GM21529 (cell line): Measurements from ENCODE around the gene PCCB.
"Not testable (repeated sequence)": the region's sequence is repeated elsewhere in the genome, so short reads cannot be mapped to it uniquely, and the experiment has no call there.

ENCODE experiments used
- ATAC-seq: cut with Tn5 transposase; IDR thresholded peaks from one replicate; pipeline ENCODE4 v1.9.1; 2021; ENCODE audit not compliant: unreplicated experiment

Gene PCCB

DNA sequence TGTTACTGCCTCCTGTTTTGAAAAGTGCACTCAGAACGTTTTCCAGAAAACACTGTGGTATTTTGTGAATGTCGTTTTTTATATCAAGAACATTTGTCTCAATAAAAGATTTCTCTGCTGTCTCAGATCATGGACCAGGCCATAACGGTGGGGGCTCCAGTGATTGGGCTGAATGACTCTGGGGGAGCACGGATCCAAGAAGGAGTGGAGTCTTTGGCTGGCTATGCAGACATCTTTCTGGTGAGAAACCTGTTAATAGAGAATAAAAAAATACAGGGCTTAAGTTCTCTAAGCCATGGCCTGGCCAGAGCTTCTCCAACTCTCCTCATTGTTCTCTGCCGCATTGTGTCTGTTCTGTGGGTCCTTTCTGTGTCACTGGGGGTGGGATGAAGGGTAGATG is 11.7 kb downstream of the PCCB start:
- no peak for ATAC-seq

DNA sequence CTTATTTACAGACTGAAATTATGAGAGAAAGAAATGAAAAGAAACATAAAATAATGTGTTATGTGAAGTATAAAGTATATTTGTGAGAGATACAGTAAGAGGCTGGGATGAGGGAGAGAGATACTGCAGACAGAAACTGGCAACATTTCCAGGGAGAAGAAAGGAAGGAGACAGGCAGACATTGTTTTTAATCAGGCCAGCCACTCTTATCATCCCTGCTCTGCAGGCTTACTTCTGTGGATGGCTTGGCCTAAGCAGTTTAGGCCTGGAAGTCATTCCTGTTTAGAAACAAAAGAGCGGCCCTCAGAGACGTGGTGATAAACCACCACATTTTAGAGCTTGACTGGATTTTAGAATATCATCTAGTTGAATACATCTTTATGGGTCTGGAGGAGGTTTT is 12.4 kb downstream of the PCCB start:
- ATAC-seq = no peak

DNA sequence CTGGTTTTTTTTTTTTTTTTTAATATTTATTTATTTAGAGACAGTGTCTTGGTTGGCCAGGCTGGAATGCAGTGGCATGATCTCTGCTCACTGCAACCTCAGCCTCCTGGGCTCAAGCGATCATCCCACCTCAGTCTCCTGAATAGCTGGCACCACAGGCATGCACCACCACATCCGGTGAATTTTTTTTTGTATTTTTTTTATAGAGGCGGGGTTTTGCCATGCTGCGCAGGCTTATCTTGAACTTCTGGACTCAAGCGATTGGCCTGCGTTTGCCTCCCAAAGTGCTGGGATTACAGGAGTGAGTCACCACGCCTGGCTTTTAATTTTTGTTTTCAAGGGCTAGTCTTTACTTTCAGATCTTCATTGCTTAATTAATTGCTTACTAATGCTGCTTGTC is 13.1 kb downstream of the PCCB start:
- no peak for ATAC-seq

DNA sequence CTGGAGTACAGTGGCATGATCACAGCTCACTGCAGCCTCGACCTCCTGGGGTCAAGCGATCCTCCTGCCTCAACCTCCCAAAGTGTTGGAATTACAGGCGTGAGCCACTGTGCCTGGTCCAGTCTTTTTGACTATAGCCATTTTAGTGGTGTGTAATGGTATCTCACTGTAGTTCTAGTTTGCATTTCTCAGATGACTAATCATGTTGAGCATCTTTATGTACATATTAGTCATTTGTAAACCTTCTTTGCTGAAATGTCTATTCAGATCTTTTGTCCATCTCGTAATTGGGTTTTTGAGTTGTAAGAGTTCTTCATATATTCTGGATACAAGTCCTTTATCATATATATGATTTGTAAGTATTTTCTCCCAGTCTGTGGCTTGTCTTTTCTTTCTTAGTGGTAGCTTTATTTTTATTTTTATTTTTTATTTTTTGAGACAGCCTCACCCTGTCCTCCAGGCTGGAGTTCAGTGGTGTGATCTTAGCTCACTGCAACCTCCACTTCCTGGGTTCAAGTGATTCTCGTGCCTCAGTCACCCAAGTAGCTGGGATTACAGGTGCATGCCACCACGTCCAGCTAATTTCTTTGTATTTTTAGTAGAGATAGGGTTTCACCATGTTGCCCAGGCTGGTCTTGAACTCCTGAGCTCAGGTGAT is 16.5 kb downstream of the PCCB start:
- ATAC-seq = peak; percentile 64

DNA sequence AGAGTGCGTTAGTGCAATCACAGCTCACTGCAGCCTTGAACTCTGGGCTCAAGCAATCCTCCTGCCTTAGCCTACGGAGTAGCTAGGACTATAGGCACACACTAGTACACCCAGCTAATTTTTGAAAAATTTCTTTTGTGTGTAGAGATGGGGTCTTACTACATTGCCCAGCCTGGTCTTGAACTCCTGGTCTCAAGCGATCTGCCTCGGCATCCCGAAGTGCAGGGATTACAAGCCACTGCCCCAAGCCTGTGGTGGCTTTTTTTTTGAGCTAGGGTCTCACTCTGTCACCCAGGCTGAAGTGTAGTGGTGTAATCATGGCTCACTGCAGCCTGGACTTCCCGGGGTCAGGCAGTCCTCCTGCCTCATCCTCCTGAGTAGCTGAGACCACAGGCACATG is 17.1 kb downstream of the PCCB start:
- no peak for ATAC-seq

DNA sequence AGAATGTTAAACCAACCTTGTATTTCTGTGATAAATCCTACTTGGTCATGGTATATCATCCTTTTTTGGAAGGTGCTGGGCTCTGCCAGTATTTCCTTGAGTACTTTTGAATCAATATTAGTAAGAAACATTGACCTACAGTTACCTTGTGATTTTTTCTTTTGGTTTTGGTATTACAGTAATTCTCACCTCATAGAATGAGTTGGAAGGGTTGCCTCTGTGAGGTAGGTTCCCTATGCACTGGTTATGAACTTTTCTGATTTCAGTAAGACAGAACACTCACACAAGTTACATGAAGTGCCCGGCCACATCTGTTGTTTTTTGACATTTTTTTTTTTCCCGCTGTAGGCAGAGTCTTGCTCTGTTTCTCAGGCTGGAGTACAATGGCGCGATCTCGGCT is 20.0 kb downstream of the PCCB start:
- ATAC-seq = peak; percentile 87

DNA sequence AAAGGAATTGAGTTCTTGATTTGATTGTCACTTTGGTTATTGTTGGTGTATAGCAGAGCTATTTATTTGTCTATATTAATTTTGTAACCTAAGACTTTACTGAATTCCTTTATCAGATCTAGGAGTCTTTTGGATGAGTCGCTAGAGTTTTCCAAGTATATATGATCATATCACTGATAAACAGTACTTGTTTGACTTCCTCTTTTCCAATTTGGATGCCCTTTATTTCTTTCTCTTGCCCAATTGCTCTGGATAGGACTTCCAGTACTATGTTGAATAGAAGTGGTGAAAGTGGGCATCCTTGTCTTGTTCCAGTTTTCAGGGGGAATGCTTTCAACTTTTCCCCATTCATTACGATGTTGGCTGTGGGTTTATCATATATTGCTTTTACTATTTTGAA is 21.5 kb downstream of the PCCB start:
- ATAC-seq = not testable (repeated sequence)

DNA sequence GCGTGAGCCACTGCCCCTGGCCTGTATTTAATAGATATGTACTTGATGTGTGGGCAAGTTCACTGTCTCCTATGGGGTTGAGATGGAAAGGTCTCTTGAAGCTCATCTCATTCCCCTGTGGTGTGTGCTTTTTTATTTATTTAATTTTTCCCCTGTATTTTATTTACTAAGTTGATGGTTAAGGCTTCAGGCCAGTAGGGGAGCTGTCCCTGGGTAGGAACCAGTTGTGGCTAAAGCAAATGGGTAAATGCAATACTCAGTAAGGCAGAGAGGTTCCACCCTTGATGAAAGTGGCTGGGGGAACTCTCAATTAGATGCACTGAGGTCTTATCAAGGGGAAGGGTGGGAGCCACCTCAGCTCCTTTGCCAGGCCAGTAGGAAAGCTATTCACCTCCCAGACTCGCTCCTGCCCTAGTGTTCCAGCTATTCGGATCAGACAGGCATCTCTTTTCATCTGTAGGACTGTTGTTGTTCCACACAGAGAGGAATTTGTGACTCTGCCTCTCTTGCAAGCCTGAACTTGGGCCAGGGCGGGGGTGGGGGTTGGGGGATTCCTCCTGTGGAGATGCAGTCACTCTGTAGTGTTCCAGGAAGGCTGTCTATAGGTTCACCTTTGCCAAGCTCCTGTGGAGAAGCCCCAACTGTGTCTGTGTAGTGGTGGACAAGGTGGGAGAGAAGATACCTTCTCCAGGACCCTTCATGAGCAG is 26.1 kb downstream of the PCCB start:
- ATAC-seq = no peak

DNA sequence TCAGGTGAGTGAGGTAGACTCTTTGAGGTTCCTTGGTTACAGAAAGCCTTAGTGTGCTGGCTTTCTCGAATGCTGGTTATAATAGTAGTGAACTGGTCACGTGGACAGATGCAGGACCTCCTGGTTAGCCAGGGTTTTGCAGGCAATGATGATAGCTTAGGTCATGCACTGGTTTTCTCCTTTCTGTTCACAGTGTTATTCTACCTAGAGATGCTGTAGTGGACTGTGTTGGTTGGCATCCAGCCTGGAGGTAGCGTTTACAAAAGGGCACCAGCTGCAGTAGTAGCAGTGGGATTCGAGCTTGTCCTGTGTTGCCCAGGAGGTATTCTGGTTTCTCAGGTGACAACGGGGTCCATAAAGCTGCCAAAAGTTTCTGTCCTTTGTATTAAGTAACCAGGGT is 27.0 kb downstream of the PCCB start:
- ATAC-seq = no peak

DNA sequence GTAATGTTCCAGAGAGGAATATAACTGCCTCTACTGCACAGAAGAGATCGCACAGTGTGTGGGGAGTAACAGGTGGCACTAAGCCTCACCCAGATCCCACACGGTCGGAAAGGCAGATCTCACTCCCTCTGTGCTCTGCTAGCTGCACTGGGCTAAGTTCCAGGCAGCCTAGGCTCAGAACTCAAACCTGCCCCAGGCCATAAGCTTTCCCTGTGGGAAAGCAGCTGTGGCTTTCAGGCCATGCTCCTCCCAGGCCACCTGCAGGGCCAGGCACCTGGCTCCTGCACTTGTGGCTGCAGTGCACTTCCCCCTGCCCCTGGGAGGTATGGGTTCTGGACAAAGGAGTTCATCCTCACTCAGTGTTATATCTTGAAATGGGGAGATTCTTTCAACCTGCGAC is 27.5 kb downstream of the PCCB start:
- no peak for ATAC-seq

DNA sequence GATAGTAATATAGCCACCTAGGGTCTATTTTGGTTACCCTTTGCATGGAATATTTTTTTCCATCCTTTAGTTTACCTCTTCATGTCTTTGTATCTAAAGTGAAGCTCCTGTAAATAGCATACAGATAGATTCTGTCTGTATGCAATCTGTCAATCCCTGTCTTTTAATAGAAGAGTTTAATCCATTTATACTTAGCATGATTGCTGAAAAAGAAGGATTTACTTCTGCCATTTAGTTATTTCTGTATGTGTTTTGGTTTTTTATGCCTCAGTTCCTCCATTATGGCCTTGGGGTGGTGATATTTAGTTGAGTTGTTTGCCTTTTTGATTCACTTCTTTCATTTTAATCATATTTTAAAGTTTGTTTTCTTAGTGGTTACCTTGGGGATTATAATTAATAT is 29.0 kb downstream of the PCCB start:
- ATAC-seq = no peak

DNA sequence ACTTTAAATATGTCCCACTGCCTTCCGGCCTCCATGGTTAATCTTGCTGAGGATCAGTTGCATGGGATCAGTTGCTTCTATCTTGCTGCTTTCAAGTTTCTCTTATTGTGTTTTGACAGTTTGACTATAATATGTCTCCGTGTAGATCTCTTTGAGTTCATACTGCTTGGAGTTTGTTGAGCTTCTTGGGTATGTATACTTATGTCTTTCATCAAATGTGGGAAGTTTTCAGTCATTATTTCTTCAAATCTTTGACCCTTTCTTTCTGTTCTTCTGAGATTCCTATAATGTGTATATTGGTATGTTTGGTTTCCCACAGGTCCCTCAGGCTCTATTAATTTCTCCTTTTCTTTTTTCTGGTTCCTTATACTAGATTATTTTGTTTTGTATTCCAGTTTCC is 30.8 kb downstream of the PCCB start:
- no peak for ATAC-seq

DNA sequence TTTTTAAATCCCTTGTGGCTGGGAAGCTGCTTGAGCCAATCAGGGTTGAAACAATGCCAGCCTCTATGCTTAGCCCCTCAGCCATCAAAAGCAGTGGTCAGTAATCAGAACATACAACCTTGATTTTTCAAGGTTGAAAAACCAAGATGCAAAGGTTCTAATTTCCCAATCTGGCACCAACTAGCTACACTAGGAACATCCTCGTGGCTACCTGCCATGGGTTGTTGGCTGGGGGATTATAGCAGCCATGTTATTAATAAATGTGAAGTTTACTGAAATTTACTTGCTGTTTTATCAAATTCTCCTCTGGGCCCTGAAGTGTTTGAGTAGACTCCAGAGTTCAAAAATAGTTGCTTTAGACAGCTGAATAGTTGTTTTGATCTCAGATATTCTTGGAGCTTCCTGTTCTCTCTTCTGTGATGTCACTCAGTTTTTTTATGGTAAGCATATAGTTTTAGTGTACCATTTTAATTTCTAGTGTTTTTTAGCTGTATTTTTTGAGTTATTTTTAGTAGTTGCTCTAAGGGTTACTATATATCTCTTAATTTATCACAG is 31.9 kb downstream of the PCCB start:
- no peak for ATAC-seq

DNA sequence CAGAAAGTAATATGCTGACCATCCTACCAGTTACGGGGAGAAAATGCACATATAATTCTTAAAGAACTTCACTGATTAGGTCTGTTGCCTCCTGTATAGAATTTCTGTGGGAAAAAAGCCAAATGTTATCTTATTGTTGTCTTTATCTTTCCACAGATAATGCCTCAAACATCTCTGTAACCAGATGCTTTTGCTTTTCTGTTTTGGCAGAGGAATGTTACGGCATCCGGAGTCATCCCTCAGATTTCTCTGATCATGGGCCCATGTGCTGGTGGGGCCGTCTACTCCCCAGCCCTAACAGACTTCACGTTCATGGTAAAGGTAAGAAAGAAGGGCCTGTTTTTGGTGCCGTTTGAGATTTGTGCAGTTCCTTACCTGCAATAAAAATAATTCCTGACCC is 33.5 kb downstream of the PCCB start:
- ATAC-seq = no peak

DNA sequence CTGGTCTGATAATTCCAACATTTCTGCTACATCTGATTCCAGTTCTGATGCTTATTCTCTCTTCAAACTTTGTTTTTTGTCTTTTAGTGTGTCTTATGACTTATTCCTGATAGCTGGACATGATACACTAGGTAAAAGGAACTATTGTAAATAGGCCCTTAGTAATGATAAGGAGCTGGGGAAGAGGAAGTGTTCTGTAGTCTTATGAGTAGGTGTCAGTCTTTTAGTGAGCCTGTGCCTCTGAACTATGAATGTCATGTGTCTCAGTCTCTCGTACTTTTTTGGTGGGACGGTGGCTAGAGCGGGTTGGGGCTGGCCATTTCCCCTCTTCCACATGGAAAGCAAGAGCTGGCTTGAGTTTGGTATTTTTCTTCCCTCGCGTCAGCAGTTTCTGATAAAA is 41.2 kb downstream of the PCCB start:
- ATAC-seq = no peak

DNA sequence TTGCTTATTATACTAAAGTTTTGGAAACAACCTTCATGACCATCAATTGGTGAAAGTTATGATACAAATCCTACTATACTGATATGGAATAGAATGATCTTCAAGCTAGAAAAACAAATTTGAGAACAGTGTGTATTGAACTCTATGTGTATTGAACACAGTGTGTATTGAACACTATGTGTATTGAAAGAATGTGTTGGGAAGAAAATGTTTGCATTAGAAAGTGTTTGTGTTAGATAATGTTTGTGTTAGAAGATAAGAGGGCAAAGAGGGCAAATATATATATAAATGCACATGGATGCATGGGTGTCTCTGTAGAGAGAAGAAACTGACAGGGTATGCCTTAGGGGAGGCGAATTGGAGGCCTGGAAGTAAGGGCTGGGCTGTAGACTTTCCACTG is 42.4 kb downstream of the PCCB start:
- no peak for ATAC-seq

DNA sequence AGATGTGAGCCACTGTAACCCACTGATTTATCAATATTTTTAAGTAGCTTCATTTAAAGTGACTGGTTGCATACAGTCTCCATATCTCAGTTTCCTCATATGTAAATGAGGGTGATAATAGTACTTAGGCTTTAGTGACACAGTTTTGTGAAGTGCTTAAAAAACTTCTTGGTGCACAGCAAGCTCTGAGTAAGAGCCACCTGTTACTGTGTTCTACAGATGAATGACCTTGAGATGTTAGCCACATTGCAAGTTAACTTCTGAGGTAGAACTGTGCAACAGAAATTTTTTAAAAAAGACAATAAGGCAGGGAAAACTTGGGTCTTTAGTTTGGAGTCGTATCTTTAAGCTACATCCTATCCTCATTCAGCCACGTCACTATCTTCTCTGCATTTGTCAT is 43.1 kb downstream of the PCCB start:
- ATAC-seq = no peak

DNA sequence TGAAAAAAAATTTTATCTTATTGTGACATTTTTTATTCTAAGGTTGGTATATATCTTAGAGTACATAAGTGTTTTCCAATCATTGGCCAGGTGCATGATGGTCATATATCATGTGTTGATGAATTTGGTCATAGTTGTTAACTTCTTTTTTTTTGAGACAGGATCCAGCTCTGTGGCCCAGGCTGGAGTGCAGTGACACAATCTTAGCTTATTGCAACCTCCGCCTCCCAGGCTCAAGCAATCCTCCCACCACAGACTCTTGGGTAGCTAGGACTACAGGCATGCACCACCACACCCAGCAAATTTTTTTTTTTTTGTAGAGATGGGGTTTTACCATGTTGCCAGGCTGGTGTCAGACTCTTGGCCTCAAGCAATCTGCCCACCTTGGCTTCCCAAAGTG is 44.0 kb downstream of the PCCB start:
- no peak for ATAC-seq

DNA sequence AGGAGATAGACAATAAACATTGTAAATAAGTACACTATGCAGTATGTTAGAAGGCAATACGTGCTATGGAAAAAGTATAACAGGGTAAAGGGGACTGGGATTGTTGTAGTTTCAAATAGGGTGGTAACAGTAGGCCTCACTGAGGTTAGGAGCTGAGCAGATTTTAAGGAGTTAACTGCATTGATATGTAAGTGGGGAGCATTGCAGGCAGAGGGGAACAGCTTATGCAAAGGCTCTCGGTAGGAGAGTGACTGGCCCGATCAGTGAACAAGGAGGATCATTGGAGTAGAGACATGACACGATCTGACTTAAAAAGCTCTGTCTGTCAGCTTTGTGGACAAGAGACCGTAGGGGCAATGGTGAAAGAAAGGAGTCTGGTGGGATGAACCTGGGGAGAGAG is 46.8 kb downstream of the PCCB start:
- ATAC-seq = no peak

DNA sequence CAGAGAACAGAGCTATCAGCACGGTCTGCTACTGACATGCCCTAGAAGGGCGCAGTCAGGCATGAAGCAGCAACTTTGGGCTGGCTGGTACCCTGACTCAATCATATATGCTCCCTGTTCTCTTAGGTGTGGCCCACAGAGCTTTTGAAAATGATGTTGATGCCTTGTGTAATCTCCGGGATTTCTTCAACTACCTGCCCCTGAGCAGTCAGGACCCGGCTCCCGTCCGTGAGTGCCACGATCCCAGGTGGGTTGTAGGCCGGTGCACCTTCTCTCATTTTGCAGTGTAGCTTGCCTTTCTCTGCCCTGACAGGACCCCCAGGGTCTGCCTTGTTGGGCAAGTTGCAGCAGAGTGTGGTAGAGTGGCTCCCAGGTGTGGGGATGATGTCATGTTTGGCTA is 47.7 kb downstream of the PCCB start:
- ATAC-seq = no peak

DNA sequence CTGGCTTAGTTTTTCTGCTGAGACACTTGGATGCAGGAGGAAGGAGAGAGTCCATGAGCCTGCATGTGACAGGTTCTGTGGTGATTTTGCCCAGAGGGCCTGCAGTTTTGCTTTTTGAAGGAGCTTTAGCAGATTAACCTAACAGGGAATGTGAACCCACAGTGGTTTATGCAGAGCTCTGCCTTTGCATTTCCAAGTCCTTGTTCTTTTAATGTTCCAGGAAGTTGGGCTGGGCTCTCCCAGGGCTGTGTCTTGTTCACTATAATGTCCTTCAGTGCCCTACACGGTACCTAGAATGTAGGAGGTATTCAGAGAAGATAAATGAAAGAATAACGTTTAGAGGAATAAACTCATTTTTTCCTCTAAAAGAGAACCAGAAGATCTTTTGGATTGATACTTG is 50.3 kb downstream of the PCCB start:
- no peak for ATAC-seq

DNA sequence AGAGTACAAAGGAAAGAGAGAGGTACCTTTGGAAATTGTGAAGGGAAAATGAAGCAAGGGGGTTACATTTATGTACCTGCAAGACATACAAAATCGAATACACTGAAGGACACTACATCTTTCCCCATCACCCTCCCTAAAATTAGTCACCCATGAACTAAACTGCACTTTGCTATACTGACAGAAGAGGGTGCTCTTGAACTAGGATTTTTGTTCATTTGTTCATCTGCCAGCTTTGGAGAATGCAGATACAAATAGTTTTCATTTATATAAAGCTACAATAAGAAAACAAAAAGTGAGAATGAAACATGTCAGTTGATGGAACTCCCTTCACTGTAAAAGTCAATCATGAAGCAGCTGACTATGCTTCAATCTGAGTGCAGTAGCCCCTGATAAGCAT is 55.7 kb downstream of the PCCB start:
- no peak for ATAC-seq

DNA sequence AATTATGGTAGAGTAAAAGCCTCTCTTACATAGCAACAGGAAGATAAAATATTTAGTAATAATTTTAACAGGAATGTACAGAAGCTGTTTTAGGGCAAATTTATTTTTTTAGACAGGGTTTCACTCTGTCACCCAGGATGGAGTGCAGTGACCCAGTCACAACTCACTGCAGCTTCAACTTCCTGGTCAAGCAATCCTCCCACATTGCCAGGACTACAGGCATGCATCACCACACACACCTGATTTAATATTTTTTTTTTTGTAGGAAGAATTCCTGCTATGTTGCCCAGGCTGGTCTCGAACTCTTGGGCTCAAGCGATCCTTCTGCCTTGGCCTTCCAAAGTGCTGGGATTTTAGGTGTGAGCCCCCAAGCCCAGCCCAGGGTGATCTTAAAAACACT is 61.1 kb downstream of the PCCB start:
- no peak for ATAC-seq
